HCT116 (cell line): ENCODE results near the gene TBC1D21. TPM values are rescaled to one million over a fixed set of nuclear protein-coding genes. Genes with fewer than 3 reads are reported as not detected.

Experiments
- ATAC-seq: fragments of 200-7000 bp; cut with Tn5 transposase; 2 replicates; pipeline ENCODE4 v1.9.1; 2020; ENCODE audit warnings: mild to moderate bottlenecking, moderate library complexity
- BruUV-seq: library from RNA; stranded (reverse); fragments of 400-500 nt; replicated peaks from 2 replicates; lab custom pipeline; 2021; lab: Mats Ljungman, UMichigan
- CTCF ChIA-PET: fragments of 300-600 bp; sonication (Branson Sonifier 250); formaldehyde crosslinking; loops from one replicate; lab custom pipeline; 2021; ENCODE audit warnings: antibody characterized with exemption; lab: Charles Lee
- POLR2A ChIA-PET: fragments of 300-600, 350-600 bp; sonication (Branson Sonifier 250); formaldehyde crosslinking; loops from one replicate; lab custom pipeline; 2021; ENCODE audit warnings: antibody characterized with exemption; lab: Charles Lee
- RAD21 ChIA-PET, 2 experiments: fragments of 300-600 bp; sonication (Branson Sonifier 250); formaldehyde crosslinking; loops; one replicate each; lab custom pipeline; 2023; ENCODE audit warnings: low total read pairs in 2 of 2; ENCODE audit not compliant: uncharacterized antibody in 2 of 2, unreplicated experiment in 2 of 2, low non-redundant PET in 1 of 2; lab: Charles Lee
- DNase-seq: peaks from one replicate; pipeline ENCODE4 v3.0.0-alpha.2; 2010; ENCODE audit warnings: low read depth, low spot score
- H2AFZ ChIP-seq: fragments of 200-600 bp; shearing (Covaris generic), sonication (generic); 2 replicates; pipeline ENCODE4 v1.6.1; 2017; ENCODE audit warnings: low read depth, mixed run types, mixed read lengths, antibody characterized with exemption, low read length; ENCODE audit not compliant: poor library complexity, severe bottlenecking
- H3K27ac ChIP-seq: 2 replicates; pipeline ENCODE4 v1.5.1; 2012; ENCODE audit warnings: low read depth, low read length
- H3K27me3 ChIP-seq: fragments of 200-600 bp; sonication (generic); 2 replicates; pipeline ENCODE4 v1.6.1; 2016; ENCODE audit warnings: mixed run types, low read length, mixed read lengths; ENCODE audit not compliant: insufficient read depth
- H3K36me3 ChIP-seq, 2 experiments: fragments of 200-500 bp in 1 of 2; fragments of 200-600 bp in 1 of 2; sonication (Bioruptor generic) in 1 of 2; sonication (generic) in 1 of 2; 2 replicates each; pipeline versions ENCODE4 v1.5.1 to v1.6.1; 2014 to 2016; ENCODE audit warnings: low read length in 2 of 2, inconsistent platforms in 1 of 2, mixed read lengths in 1 of 2, mixed run types in 1 of 2; ENCODE audit not compliant: insufficient read depth in 2 of 2, control insufficient read depth in 1 of 2
- H3K4me1 ChIP-seq, 2 experiments: fragments of 200-600 bp in 1 of 2; sonication (generic) in 1 of 2; 2 replicates each; pipeline versions ENCODE4 v1.5.1 to v1.6.1; 2012 to 2017; ENCODE audit warnings: low read length in 2 of 2, inconsistent platforms in 1 of 2, mild to moderate bottlenecking in 1 of 2, mixed read lengths in 1 of 2, mixed run types in 1 of 2, moderate library complexity in 1 of 2; ENCODE audit not compliant: insufficient read depth in 2 of 2, control insufficient read depth in 1 of 2
- H3K4me2 ChIP-seq: fragments of 200-600 bp; sonication (generic); 2 replicates; pipeline ENCODE4 v1.6.1; 2017; ENCODE audit warnings: mixed run types, low read length, mixed read lengths
- H3K4me3 ChIP-seq, 2 experiments: fragments of 200-600 bp in 1 of 2; sonication (generic) in 1 of 2; replicated peaks in 1 of 2; 2 replicates each; pipeline ENCODE4 v1.5.1; 2011 to 2016; ENCODE audit warnings: low read length in 2 of 2, control low read depth in 1 of 2, low read depth in 1 of 2, mild to moderate bottlenecking in 1 of 2, mixed read lengths in 1 of 2, mixed run types in 1 of 2
- H3K79me2 ChIP-seq: fragments of 200-600 bp; sonication (generic); 2 replicates; pipeline ENCODE4 v1.6.1; 2017; ENCODE audit warnings: mild to moderate bottlenecking, mixed run types, low read length, moderate library complexity, mixed read lengths; ENCODE audit not compliant: insufficient read depth
- H3K9ac ChIP-seq: fragments of 200-600 bp; sonication (generic); 2 replicates; pipeline ENCODE4 v1.6.1; 2016; ENCODE audit warnings: low read length, mixed read lengths
- H3K9me2 ChIP-seq: fragments of 200-600 bp; sonication (generic), shearing (Covaris generic); 2 replicates; pipeline ENCODE4 v1.6.1; 2017; ENCODE audit warnings: mixed run types, mild to moderate bottlenecking, moderate library complexity; ENCODE audit not compliant: insufficient read depth
- H3K9me3 ChIP-seq, 2 experiments: fragments of 200-500 bp in 1 of 2; fragments of 200-600 bp in 1 of 2; sonication (Bioruptor generic) in 1 of 2; sonication (generic) in 1 of 2; 2 replicates each; pipeline ENCODE4 v1.6.1; 2014 to 2017; ENCODE audit warnings: low read length in 2 of 2, mixed read lengths in 2 of 2, inconsistent platforms in 1 of 2, low read depth in 1 of 2, mild to moderate bottlenecking in 1 of 2, mixed run types in 1 of 2, moderate library complexity in 1 of 2; ENCODE audit not compliant: control insufficient read depth in 1 of 2, insufficient read depth in 1 of 2
- H4K20me1 ChIP-seq: fragments of 200-600 bp; sonication (generic), shearing (Covaris generic); 2 replicates; pipeline ENCODE4 v1.6.1; 2017; ENCODE audit warnings: mixed run types, mild to moderate bottlenecking, moderate library complexity; ENCODE audit not compliant: insufficient read depth
- REST ChIP-seq: IDR thresholded peaks from 2 replicates; pipeline ENCODE4 v1.6.1; 2012; ENCODE audit warnings: low read depth
- intact Hi-C: fragments of 100-400 bp; cut with micrococcal nuclease; formaldehyde crosslinking; loops from 2 replicates; pipeline ENCODE4 v1.10.0; 2022
- total RNA-seq: library from RNA; stranded (reverse); gene quantifications from one replicate; pipeline ENCODE4 v1.2.1, GENCODE V29; 2021; ENCODE audit not compliant: unreplicated experiment

TBC1D21 gene
- total RNA-seq, 1 experiment from 2014 or later: not detected

DNA sequence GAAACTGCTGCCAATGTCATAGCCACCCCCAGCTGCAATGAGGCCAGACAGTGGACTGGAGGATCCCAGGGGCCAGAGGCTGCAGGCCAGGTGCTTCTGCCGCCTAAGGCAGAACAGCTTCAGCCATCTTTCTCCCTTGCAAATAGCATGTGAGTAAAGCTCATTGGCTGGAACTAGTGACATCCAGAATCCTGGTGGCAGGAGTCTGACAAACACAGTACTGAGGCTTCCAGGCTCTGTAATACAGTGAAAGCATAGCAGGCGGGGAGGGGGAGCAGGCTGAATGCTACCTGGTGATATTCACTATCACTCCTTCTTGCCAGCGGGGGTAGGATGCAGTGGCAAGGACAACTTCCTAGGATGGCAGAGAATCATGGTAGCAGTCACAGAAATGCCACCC, 36.5 kb upstream of the TBC1D21 start:
- H3K27me3 ChIP-seq: peaks cover 91% of the 10 kb centered on the region
- no peak for ATAC-seq
- POLR2A ChIA-PET: no interaction called here

More for the DNA sequence above, 36.5 kb upstream of the TBC1D21 start:
- RAD21 ChIA-PET: no interaction called here
- no peak overlapping the region for H3K9ac ChIP-seq
- TF ChIP-seq REST: no peak
- no peaks in the 10 kb centered on the region for H3K9me2 ChIP-seq
- no peaks in the 10 kb centered on the region for H3K36me3 ChIP-seq
- H3K27ac ChIP-seq: no peak overlapping the region
- intact Hi-C loops: no loop called here
- no peak overlapping the region for H3K4me2 ChIP-seq
- no peaks in the 10 kb centered on the region for H3K4me1 ChIP-seq
- CTCF ChIA-PET: no interaction called here
- H3K9me3 ChIP-seq: no peaks in the 10 kb centered on the region
- H3K79me2 ChIP-seq: no peaks in the 10 kb centered on the region
- no peak for DNase-seq
- H3K4me3 ChIP-seq: no peak overlapping the region
- no peak overlapping the region for H2AFZ ChIP-seq
- H4K20me1 ChIP-seq: no peaks in the 10 kb centered on the region
- no TSS peak for BruUV-seq
